ENCODE data around the gene MYOG. TPM values are rescaled to one million over a fixed set of nuclear protein-coding genes. Genes with fewer than 3 reads are reported as not detected.
A peak's percentile ranks its signal among the peaks of the same experiment; 100 is the strongest.

The MYOG gene
- total RNA-seq, 1 experiment from 2014 or later: not detected

GRCh38 chr1:203055161-203055799 is 30.5 kb downstream of the MYOG start:
- no TSS peak for BruUV-seq (replicated peaks)
- CTCF ChIA-PET: no interaction called here
- no peaks in the 10 kb centered on the region for H3K9me2 ChIP-seq (replicated peaks; ENCODE audit: low read length)
- H3K4me2 ChIP-seq (ENCODE audit: low read length): no peak overlapping the region
- no peaks in the 10 kb centered on the region for H3K79me2 ChIP-seq (ENCODE audit: low read length)
- 0 out of 2 replicates have a peak, but pooled peaks cover 14% of the 10 kb centered on the region for H3K27me3 ChIP-seq (ENCODE audit: low read length)
- H3K9me3 ChIP-seq (ENCODE audit: low read length): no peaks in the 10 kb centered on the region
- no peaks in the 10 kb centered on the region for H3F3A ChIP-seq (ENCODE audit: low read length, unreplicated experiment)
- no peak overlapping the region for H2AFZ ChIP-seq (ENCODE audit: low read length)
- no peaks in the 10 kb centered on the region for H4K20me1 ChIP-seq (ENCODE audit: low read length)
- no peak overlapping the region for H3K27ac ChIP-seq (ENCODE audit: low read length)
- H3K4me1 ChIP-seq (ENCODE audit: insufficient read depth, low read length): no peaks in the 10 kb centered on the region
- H3K9ac ChIP-seq (ENCODE audit: low read length): no peak overlapping the region
- ATAC-seq (no peak), DNase-seq (no peak)
- POLR2A ChIA-PET (ENCODE audit: unreplicated experiment): no interaction called here
- no peaks in the 10 kb centered on the region for H3K36me3 ChIP-seq (ENCODE audit: low read depth, low read length)
- peak; percentile 41; the same call in 1 of the 2 replicates for TF ChIP-seq CTCF (conservative IDR thresholded peaks at IDR 0.05; ENCODE audit: low read depth, low read length)
- no peak for TF ChIP-seq EZH2 (IDR thresholded peaks at IDR 0.05; ENCODE audit: low read length, unreplicated experiment)
- intact Hi-C loops (cut with micrococcal nuclease): no loop called here
- no peak overlapping the region for H3K4me3 ChIP-seq (ENCODE audit: low read length)

- Histone ChIP-seq H3K27ac (ENCODE audit: low read length) (no peak overlapping the region), H3K4me2 (ENCODE audit: low read length) (no peak overlapping the region), H3K9me2 (replicated peaks; ENCODE audit: low read length) (no peaks in the 10 kb centered on the region), H3K4me1 (ENCODE audit: insufficient read depth, low read length) (no peaks in the 10 kb centered on the region), H3K9me3 (ENCODE audit: low read length) (no peaks in the 10 kb centered on the region), H3K9ac (ENCODE audit: low read length) (no peak overlapping the region), H3K27me3 (ENCODE audit: low read length) (0 out of 2 replicates have a peak, but pooled peaks cover 14% of the 10 kb centered on the region), H3K36me3 (ENCODE audit: low read depth, low read length) (no peaks in the 10 kb centered on the region), H2AFZ (ENCODE audit: low read length) (no peak overlapping the region), H3K4me3 (ENCODE audit: low read length) (no peak overlapping the region), H3F3A (ENCODE audit: low read length, unreplicated experiment) (no peaks in the 10 kb centered on the region), H3K79me2 (ENCODE audit: low read length) (no peaks in the 10 kb centered on the region), H4K20me1 (ENCODE audit: low read length) (no peaks in the 10 kb centered on the region)
- no peak for ATAC-seq
- intact Hi-C loops (cut with micrococcal nuclease): no loop called here
- CTCF ChIA-PET: no interaction called here
- DNase-seq: no peak
- BruUV-seq (replicated peaks): no TSS peak
- POLR2A ChIA-PET (ENCODE audit: unreplicated experiment): no interaction called here
- no peak for TF ChIP-seq EZH2phosphoT487 (IDR thresholded peaks at IDR 0.05; ENCODE audit: borderline replicate concordance, low read length)
- TF ChIP-seq CTCF (conservative IDR thresholded peaks at IDR 0.05; ENCODE audit: low read depth, low read length): no peak
- no peak for TF ChIP-seq EZH2 (IDR thresholded peaks at IDR 0.05; ENCODE audit: low read length, unreplicated experiment)
Measured at GRCh38 chr1:203054642-203055041, 31.2 kb downstream of the MYOG start.

DNA sequence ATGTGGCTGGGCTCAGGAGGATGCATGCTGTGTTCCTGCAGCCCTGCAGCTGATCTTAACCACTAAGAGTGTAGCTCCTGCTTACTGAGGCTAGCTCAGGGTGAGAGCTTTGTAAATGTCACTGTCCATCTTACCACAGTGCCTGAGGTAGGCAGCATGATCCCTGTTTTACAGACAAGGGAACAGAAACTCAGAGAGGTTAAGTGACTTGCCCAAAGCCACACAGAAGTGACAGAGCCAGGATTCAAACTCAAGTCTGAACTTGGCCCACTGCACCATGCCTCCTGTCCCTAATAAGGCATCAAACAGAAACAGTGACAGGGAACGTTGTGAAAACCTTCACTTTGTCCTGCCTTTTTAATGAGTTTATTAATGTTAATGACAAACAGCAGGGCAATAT is 31.6 kb downstream of the MYOG start:
- Histone ChIP-seq H3K36me3 (ENCODE audit: low read depth, low read length) (no peaks in the 10 kb centered on the region), H3F3A (ENCODE audit: low read length, unreplicated experiment) (no peaks in the 10 kb centered on the region), H3K27me3 (ENCODE audit: low read length) (0 out of 2 replicates have a peak, but pooled peaks cover 14% of the 10 kb centered on the region), H3K4me2 (ENCODE audit: low read length) (no peak overlapping the region), H4K20me1 (ENCODE audit: low read length) (no peaks in the 10 kb centered on the region), H3K27ac (ENCODE audit: low read length) (no peak overlapping the region), H3K4me1 (ENCODE audit: insufficient read depth, low read length) (no peaks in the 10 kb centered on the region), H3K4me3 (ENCODE audit: low read length) (no peak overlapping the region), H3K9me2 (replicated peaks; ENCODE audit: low read length) (no peaks in the 10 kb centered on the region), H3K9me3 (ENCODE audit: low read length) (no peaks in the 10 kb centered on the region), H2AFZ (ENCODE audit: low read length) (no peak overlapping the region), H3K9ac (ENCODE audit: low read length) (no peak overlapping the region), H3K79me2 (ENCODE audit: low read length) (no peaks in the 10 kb centered on the region)
- TF ChIP-seq CTCF (conservative IDR thresholded peaks at IDR 0.05; ENCODE audit: low read depth, low read length) (no peak), EZH2phosphoT487 (IDR thresholded peaks at IDR 0.05; ENCODE audit: borderline replicate concordance, low read length) (no peak)
- no TSS peak for BruUV-seq (replicated peaks)
- ATAC-seq (no peak), DNase-seq (no peak)
- intact Hi-C loops (cut with micrococcal nuclease): no loop called here
- CTCF ChIA-PET: no interaction called here
- POLR2A ChIA-PET (ENCODE audit: unreplicated experiment): no interaction called here
